ENCODE data around the gene ARSD.
"Not testable (repeated sequence)": the region's sequence is repeated elsewhere in the genome, so short reads cannot be mapped to it uniquely, and the experiment has no call there.

The ARSD gene

DNA sequence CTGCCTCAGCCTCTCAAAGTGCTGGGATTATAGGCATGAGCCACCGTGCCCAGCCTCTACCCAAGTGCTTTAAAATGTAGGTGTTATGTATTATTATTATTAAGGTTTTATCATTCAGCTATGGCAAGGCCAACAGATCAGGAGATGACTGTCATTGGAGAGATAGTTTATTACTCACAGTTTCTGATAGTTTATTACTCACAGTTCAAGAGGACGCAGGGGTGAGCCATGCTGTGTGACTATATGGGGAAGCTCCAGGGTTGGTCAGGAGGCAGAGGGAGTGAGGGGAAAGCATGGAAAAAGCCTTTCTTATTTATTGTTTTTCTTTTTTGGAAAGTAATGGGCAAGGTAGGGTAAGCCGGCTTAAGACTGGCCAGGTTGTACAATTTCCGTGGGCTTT is 25.4 kb upstream of the ARSD start:
- Histone ChIP-seq H3K4me2 (ENCODE audit: low read length) (no peak overlapping the region), H3K4ac (ENCODE audit: low read depth, low read length) (no peak overlapping the region), H4K5ac (ENCODE audit: low read length) (no peak overlapping the region), H3K36me3 (ENCODE audit: control insufficient read depth, insufficient read depth, low read length) (no peaks in the 10 kb centered on the region), H3K79me1 (ENCODE audit: low read length) (no peaks in the 10 kb centered on the region), H3K9ac (ENCODE audit: low read length) (no peak overlapping the region), H3K27me3 (ENCODE audit: insufficient read depth, low read length, poor library complexity) (no peaks in the 10 kb centered on the region), H4K8ac (ENCODE audit: low read depth, low read length) (no peak overlapping the region), H2BK120ac (ENCODE audit: low read depth, low read length) (no peak overlapping the region), H2BK15ac (replicated peaks; ENCODE audit: low read depth) (no peak overlapping the region), H3K79me2 (ENCODE audit: control insufficient read depth, insufficient read depth, low read length) (no peaks in the 10 kb centered on the region), H3K4me3 (ENCODE audit: low read length) (no peak overlapping the region), H2AK5ac (ENCODE audit: low read length) (no peak overlapping the region), H3K27ac (ENCODE audit: low read depth, low read length) (no peak overlapping the region), H2BK5ac (ENCODE audit: low read length) (no peak overlapping the region), H3K18ac (ENCODE audit: low read length) (no peak overlapping the region), H3K4me1 (ENCODE audit: control insufficient read depth, low read depth, low read length) (no peaks in the 10 kb centered on the region), H3K56ac (ENCODE audit: low read length) (no peak overlapping the region), H3K23ac (ENCODE audit: low read length) (no peak overlapping the region)
- no peak for DNase-seq
- WGBS (ENCODE audit: extremely low coverage, insufficient coverage, low lambda C conversion rate), result no CpG with 5 or more reads among the region's 4 CpGs

GRCh38 chrX:2937942-2938341 is 8.8 kb upstream of the ARSD start:
- not testable (repeated sequence) for H2AK5ac ChIP-seq (ENCODE audit: low read length); H4K8ac ChIP-seq (ENCODE audit: low read depth, low read length); H3K56ac ChIP-seq (ENCODE audit: low read length); H2BK15ac ChIP-seq (replicated peaks; ENCODE audit: low read depth); H3K79me2 ChIP-seq (ENCODE audit: control insufficient read depth, insufficient read depth, low read length); H3K9ac ChIP-seq (ENCODE audit: low read length); H3K4ac ChIP-seq (ENCODE audit: low read depth, low read length); H3K27me3 ChIP-seq (ENCODE audit: insufficient read depth, low read length, poor library complexity); H3K23ac ChIP-seq (ENCODE audit: low read length); H3K27ac ChIP-seq (ENCODE audit: low read depth, low read length); H3K36me3 ChIP-seq (ENCODE audit: control insufficient read depth, insufficient read depth, low read length); H3K4me2 ChIP-seq (ENCODE audit: low read length); DNase-seq; H2BK5ac ChIP-seq (ENCODE audit: low read length); H3K79me1 ChIP-seq (ENCODE audit: low read length); H3K4me1 ChIP-seq (ENCODE audit: control insufficient read depth, low read depth, low read length); H3K18ac ChIP-seq (ENCODE audit: low read length); H4K5ac ChIP-seq (ENCODE audit: low read length); H3K4me3 ChIP-seq (ENCODE audit: low read length); H2BK120ac ChIP-seq (ENCODE audit: low read depth, low read length)
- WGBS (ENCODE audit: extremely low coverage, insufficient coverage, low lambda C conversion rate), result no CpG with 5 or more reads among the region's 20 CpGs

- H2AK5ac ChIP-seq (ENCODE audit: low read length), result no peak overlapping the region
- no peaks in the 10 kb centered on the region for H3K79me2 ChIP-seq (ENCODE audit: control insufficient read depth, insufficient read depth, low read length)
- H2BK15ac ChIP-seq (replicated peaks; ENCODE audit: low read depth), result no peak overlapping the region
- no peak overlapping the region for H3K4me3 ChIP-seq (ENCODE audit: low read length)
- no CpG with 5 or more reads among the region's 18 CpGs for WGBS (ENCODE audit: extremely low coverage, insufficient coverage, low lambda C conversion rate)
- no peak for DNase-seq
- H3K27me3 ChIP-seq (ENCODE audit: insufficient read depth, low read length, poor library complexity), result no peaks in the 10 kb centered on the region
- H3K56ac ChIP-seq (ENCODE audit: low read length), result no peak overlapping the region
- H3K23ac ChIP-seq (ENCODE audit: low read length), result no peak overlapping the region
- H3K9ac ChIP-seq (ENCODE audit: low read length), result no peak overlapping the region
- H3K4ac ChIP-seq (ENCODE audit: low read depth, low read length), result no peak overlapping the region
- no peak overlapping the region for H3K4me2 ChIP-seq (ENCODE audit: low read length)
- H4K5ac ChIP-seq (ENCODE audit: low read length), result no peak overlapping the region
- no peak overlapping the region for H3K27ac ChIP-seq (ENCODE audit: low read depth, low read length)
- H2BK5ac ChIP-seq (ENCODE audit: low read length), result no peak overlapping the region
- no peaks in the 10 kb centered on the region for H3K79me1 ChIP-seq (ENCODE audit: low read length)
- no peak overlapping the region for H4K8ac ChIP-seq (ENCODE audit: low read depth, low read length)
- H3K4me1 ChIP-seq (ENCODE audit: control insufficient read depth, low read depth, low read length), result no peaks in the 10 kb centered on the region
- no peaks in the 10 kb centered on the region for H3K36me3 ChIP-seq (ENCODE audit: control insufficient read depth, insufficient read depth, low read length)
- H3K18ac ChIP-seq (ENCODE audit: low read length), result no peak overlapping the region
- H2BK120ac ChIP-seq (ENCODE audit: low read depth, low read length), result no peak overlapping the region
These were observed 5.9 kb upstream of the ARSD start for GRCh38 chrX:2934715-2935710.

GRCh38 chrX:2933125-2933900 is 4.2 kb upstream of the ARSD start:
- Histone ChIP-seq H3K56ac (ENCODE audit: low read length) (no peak overlapping the region), H3K4ac (ENCODE audit: low read depth, low read length) (no peak overlapping the region), H3K27me3 (ENCODE audit: insufficient read depth, low read length, poor library complexity) (no peaks in the 10 kb centered on the region), H4K5ac (ENCODE audit: low read length) (no peak overlapping the region), H3K79me1 (ENCODE audit: low read length) (no peaks in the 10 kb centered on the region), H2BK120ac (ENCODE audit: low read depth, low read length) (peak overlapping the region; percentile 51), H2AK5ac (ENCODE audit: low read length) (no peak overlapping the region), H3K36me3 (ENCODE audit: control insufficient read depth, insufficient read depth, low read length) (no peaks in the 10 kb centered on the region), H2BK5ac (ENCODE audit: low read length) (no peak overlapping the region), H3K79me2 (ENCODE audit: control insufficient read depth, insufficient read depth, low read length) (no peaks in the 10 kb centered on the region), H3K4me2 (ENCODE audit: low read length) (no peak overlapping the region), H3K18ac (ENCODE audit: low read length) (no peak overlapping the region), H3K4me1 (ENCODE audit: control insufficient read depth, low read depth, low read length) (no peaks in the 10 kb centered on the region), H4K8ac (ENCODE audit: low read depth, low read length) (no peak overlapping the region), H3K9ac (ENCODE audit: low read length) (no peak overlapping the region), H3K27ac (ENCODE audit: low read depth, low read length) (no peak overlapping the region), H3K23ac (ENCODE audit: low read length) (no peak overlapping the region), H2BK15ac (replicated peaks; ENCODE audit: low read depth) (no peak overlapping the region), H3K4me3 (ENCODE audit: low read length) (no peak overlapping the region)
- no CpG with 5 or more reads among the region's 19 CpGs for WGBS (ENCODE audit: extremely low coverage, insufficient coverage, low lambda C conversion rate)
- no peak for DNase-seq

DNA sequence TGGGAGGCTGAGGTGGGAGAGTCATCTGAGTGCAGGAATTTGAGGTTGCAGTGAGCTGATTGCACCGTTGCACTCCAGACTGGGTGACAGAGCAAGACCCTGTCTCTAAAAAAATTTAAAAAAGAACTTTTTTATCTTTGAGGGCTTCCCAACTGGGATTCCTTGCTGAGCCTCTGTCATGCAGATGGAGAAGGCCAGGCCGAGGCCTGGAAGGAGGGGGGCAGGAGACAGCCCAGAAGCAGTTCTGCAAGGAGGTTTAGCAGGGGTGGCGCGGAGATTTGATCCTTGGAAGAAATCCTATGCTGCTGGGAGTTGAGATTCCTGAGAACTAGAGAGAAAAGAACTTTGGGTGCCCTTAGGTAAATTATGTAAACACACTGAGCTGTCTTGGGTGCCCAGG is 2.5 kb upstream of the ARSD start:
- no peaks in the 10 kb centered on the region for H3K36me3 ChIP-seq (ENCODE audit: control insufficient read depth, insufficient read depth, low read length)
- H3K4me1 ChIP-seq (ENCODE audit: control insufficient read depth, low read depth, low read length), result no peaks in the 10 kb centered on the region
- no peak overlapping the region for H3K23ac ChIP-seq (ENCODE audit: low read length)
- no peak overlapping the region for H3K4me2 ChIP-seq (ENCODE audit: low read length)
- no peak overlapping the region for H3K56ac ChIP-seq (ENCODE audit: low read length)
- H3K4ac ChIP-seq (ENCODE audit: low read depth, low read length), result no peak overlapping the region
- H3K27me3 ChIP-seq (ENCODE audit: insufficient read depth, low read length, poor library complexity), result no peaks in the 10 kb centered on the region
- H3K9ac ChIP-seq (ENCODE audit: low read length), result no peak overlapping the region
- H2BK5ac ChIP-seq (ENCODE audit: low read length), result no peak overlapping the region
- H2AK5ac ChIP-seq (ENCODE audit: low read length), result no peak overlapping the region
- no peak overlapping the region for H3K27ac ChIP-seq (ENCODE audit: low read depth, low read length)
- H2BK120ac ChIP-seq (ENCODE audit: low read depth, low read length), result no peak overlapping the region
- no peak overlapping the region for H4K5ac ChIP-seq (ENCODE audit: low read length)
- H3K79me2 ChIP-seq (ENCODE audit: control insufficient read depth, insufficient read depth, low read length), result no peaks in the 10 kb centered on the region
- DNase-seq, result peak; percentile 54
- H2BK15ac ChIP-seq (replicated peaks; ENCODE audit: low read depth), result no peak overlapping the region
- H3K4me3 ChIP-seq (ENCODE audit: low read length), result no peak overlapping the region
- no peak overlapping the region for H4K8ac ChIP-seq (ENCODE audit: low read depth, low read length)
- no CpG with 5 or more reads among the region's 4 CpGs for WGBS (ENCODE audit: extremely low coverage, insufficient coverage, low lambda C conversion rate)
- no peaks in the 10 kb centered on the region for H3K79me1 ChIP-seq (ENCODE audit: low read length)
- no peak overlapping the region for H3K18ac ChIP-seq (ENCODE audit: low read length)

Measured in mesendoderm (in vitro differentiated cells).